ENCODE data around the gene PPIA.
"Not testable (repeated sequence)": the region's sequence is repeated elsewhere in the genome, so short reads cannot be mapped to it uniquely, and the experiment has no call there.

Gene PPIA

GRCh38 chr7:44775383-44776107 is 20.9 kb upstream of the PPIA start:
- H3K4me3 ChIP-seq (ENCODE audit: low read depth, low read length), result no peak overlapping the region
- no peaks in the 10 kb centered on the region for H3K27me3 ChIP-seq (ENCODE audit: control insufficient read depth, insufficient read depth, low read length)
- H3K9me3 ChIP-seq (ENCODE audit: control insufficient read depth, low read length), result no peaks in the 10 kb centered on the region
- H3K4me2 ChIP-seq (ENCODE audit: low read length), result no peak overlapping the region
- no peak overlapping the region for H3K9ac ChIP-seq
- no peaks in the 10 kb centered on the region for H3K79me2 ChIP-seq
- no peak overlapping the region for H3K27ac ChIP-seq
- no peak overlapping the region for H2AFZ ChIP-seq
- no peak for TF ChIP-seq CTCF (IDR thresholded peaks at IDR 0.05)
- no peaks in the 10 kb centered on the region for H3K4me1 ChIP-seq
- no peaks in the 10 kb centered on the region for H3K36me3 ChIP-seq (ENCODE audit: control insufficient read depth, insufficient read depth, low read length)

GRCh38 chr7:44776211-44776610 is 20.3 kb upstream of the PPIA start:
- no peaks in the 10 kb centered on the region for H3K36me3 ChIP-seq (ENCODE audit: control insufficient read depth, insufficient read depth, low read length)
- no peak overlapping the region for H3K9ac ChIP-seq
- H3K4me3 ChIP-seq (ENCODE audit: low read depth, low read length), result no peak overlapping the region
- no peaks in the 10 kb centered on the region for H3K27me3 ChIP-seq (ENCODE audit: control insufficient read depth, insufficient read depth, low read length)
- H3K4me2 ChIP-seq (ENCODE audit: low read length), result no peak overlapping the region
- no peak overlapping the region for H2AFZ ChIP-seq
- H3K79me2 ChIP-seq, result no peaks in the 10 kb centered on the region
- no peaks in the 10 kb centered on the region for H3K9me3 ChIP-seq (ENCODE audit: control insufficient read depth, low read length)
- no peak overlapping the region for H3K27ac ChIP-seq
- no peaks in the 10 kb centered on the region for H3K4me1 ChIP-seq
- TF ChIP-seq CTCF (IDR thresholded peaks at IDR 0.05), result no peak

- H3K27ac ChIP-seq, result no peak overlapping the region
- H2AFZ ChIP-seq, result no peak overlapping the region
- no peak overlapping the region for H3K4me3 ChIP-seq (ENCODE audit: low read depth, low read length)
- no peak for TF ChIP-seq CTCF (IDR thresholded peaks at IDR 0.05)
- H3K4me1 ChIP-seq, result no peaks in the 10 kb centered on the region
- H3K4me2 ChIP-seq (ENCODE audit: low read length), result no peak overlapping the region
- no peaks in the 10 kb centered on the region for H3K36me3 ChIP-seq (ENCODE audit: control insufficient read depth, insufficient read depth, low read length)
- H3K79me2 ChIP-seq, result no peaks in the 10 kb centered on the region
- no peak overlapping the region for H3K9ac ChIP-seq
- no peaks in the 10 kb centered on the region for H3K9me3 ChIP-seq (ENCODE audit: control insufficient read depth, low read length)
- no peaks in the 10 kb centered on the region for H3K27me3 ChIP-seq (ENCODE audit: control insufficient read depth, insufficient read depth, low read length)
Observed at GRCh38 chr7:44782460-44782859, 14.0 kb upstream of the PPIA start.

- H3K79me2 ChIP-seq, result no peaks in the 10 kb centered on the region
- H3K27me3 ChIP-seq (ENCODE audit: control insufficient read depth, insufficient read depth, low read length), result no peaks in the 10 kb centered on the region
- H3K9ac ChIP-seq, result no peak overlapping the region
- no peaks in the 10 kb centered on the region for H3K36me3 ChIP-seq (ENCODE audit: control insufficient read depth, insufficient read depth, low read length)
- H3K4me2 ChIP-seq (ENCODE audit: low read length), result no peak overlapping the region
- no peak overlapping the region for H3K27ac ChIP-seq
- H3K9me3 ChIP-seq (ENCODE audit: control insufficient read depth, low read length), result no peaks in the 10 kb centered on the region
- H3K4me3 ChIP-seq (ENCODE audit: low read depth, low read length), result no peak overlapping the region
- H3K4me1 ChIP-seq, result no peaks in the 10 kb centered on the region
- TF ChIP-seq CTCF (IDR thresholded peaks at IDR 0.05), result no peak
- no peak overlapping the region for H2AFZ ChIP-seq
Observed at GRCh38 chr7:44783407-44783806, 13.1 kb upstream of the PPIA start.

- H3K36me3 ChIP-seq (ENCODE audit: control insufficient read depth, insufficient read depth, low read length), result no peaks in the 10 kb centered on the region
- no peak for TF ChIP-seq CTCF (IDR thresholded peaks at IDR 0.05)
- H3K4me3 ChIP-seq (ENCODE audit: low read depth, low read length), result no peak overlapping the region
- no peak overlapping the region for H3K4me2 ChIP-seq (ENCODE audit: low read length)
- no peak overlapping the region for H3K27ac ChIP-seq
- no peaks in the 10 kb centered on the region for H3K27me3 ChIP-seq (ENCODE audit: control insufficient read depth, insufficient read depth, low read length)
- no peaks in the 10 kb centered on the region for H3K4me1 ChIP-seq
- no peak overlapping the region for H3K9ac ChIP-seq
- H3K79me2 ChIP-seq, result no peaks in the 10 kb centered on the region
- no peaks in the 10 kb centered on the region for H3K9me3 ChIP-seq (ENCODE audit: control insufficient read depth, low read length)
- H2AFZ ChIP-seq, result no peak overlapping the region
Observed at GRCh38 chr7:44784364-44784763, 12.1 kb upstream of the PPIA start.

GRCh38 chr7:44785218-44785617 is 11.3 kb upstream of the PPIA start:
- not testable (repeated sequence) for H3K27ac ChIP-seq; H3K36me3 ChIP-seq (ENCODE audit: control insufficient read depth, insufficient read depth, low read length); H3K4me1 ChIP-seq

More at GRCh38 chr7:44785218-44785617, 11.3 kb upstream of the PPIA start:
- H2AFZ ChIP-seq; H3K9ac ChIP-seq; H3K27me3 ChIP-seq (ENCODE audit: control insufficient read depth, insufficient read depth, low read length); H3K4me3 ChIP-seq (ENCODE audit: low read depth, low read length); H3K79me2 ChIP-seq; H3K9me3 ChIP-seq (ENCODE audit: control insufficient read depth, low read length); H3K4me2 ChIP-seq (ENCODE audit: low read length): not testable (repeated sequence)

Data from parathyroid adenoma (tissue), 2 donors.